Adrenal gland (tissue), 12 donors: ENCODE data around the gene ARHGDIA. TPM values are rescaled to one million over a fixed set of nuclear protein-coding genes. Genes with fewer than 3 reads are reported as not detected.

Experiments used
- DNase-seq, 7 donors: peaks; one replicate each; pipeline ENCODE4 v3.0.0-alpha.2; 2019 to 2020
- H3K27ac ChIP-seq, 5 donors: fragments of 200-600 bp; sonication (generic) in 4 of 5; 1 replicate in 3 of 5; 2 replicates in 2 of 5; pipeline versions ENCODE4 v1.5.1 to v1.8.0; 2016 to 2020; ENCODE audit warnings: mild to moderate bottlenecking in 1 of 5
- H3K27me3 ChIP-seq: fragments of 200-600 bp; 2 replicates; pipeline ENCODE4 v1.8.0; 2021
- H3K36me3 ChIP-seq, 2 donors: fragments of 200-600 bp; replicated peaks in 1 of 2; 1 replicate in 1 of 2; 2 replicates in 1 of 2; pipeline versions ENCODE4 v1.5.1 to v1.8.0; 2018 to 2022
- H3K4me1 ChIP-seq, 2 donors: fragments of 200-600 bp; replicated peaks in 1 of 2; 1 replicate in 1 of 2; 2 replicates in 1 of 2; pipeline versions ENCODE4 v1.5.1 to v1.8.0; 2018 to 2021
- H3K4me3 ChIP-seq, 4 donors: fragments of 200-600 bp; sonication (generic) in 3 of 4; one replicate each; pipeline ENCODE4 v1.5.1; 2016 to 2018
- H3K9me3 ChIP-seq, 3 donors: fragments of 200-600 bp; sonication (generic) in 1 of 3; replicated peaks in 1 of 3; 1 replicate in 2 of 3; 2 replicates in 1 of 3; pipeline versions ENCODE4 v1.5.1 to v1.8.0; 2016 to 2021
- CTCF ChIP-seq, 6 experiments: fragments of 450-650 bp in 4 of 6; fragments of 200-600 bp in 2 of 6; sonication (generic) in 1 of 6; IDR thresholded peaks; 1 replicate in 5 of 6; 2 replicates in 1 of 6; pipeline versions ENCODE4 v1.5.1 to v1.8.0; 2016 to 2021; ENCODE audit warnings: antibody characterized with exemption in 6 of 6, mild to moderate bottlenecking in 2 of 6, moderate library complexity in 1 of 6
- POLR2A ChIP-seq, 2 donors: fragments of 450-650 bp; IDR thresholded peaks; one replicate each; pipeline ENCODE4 v1.6.1; 2017; ENCODE audit warnings: antibody characterized with exemption in 2 of 2, mild to moderate bottlenecking in 2 of 2, moderate library complexity in 1 of 2
- WGBS, 4 donors: extraction: QIAGEN DNeasy Blood & Tissue Kit in 2 of 4; methylation state at CpG; one replicate each; pipeline versions ENCODE4 v1.1.5 to v1.1.7; 2013 to 2017; 5-methylcytosine and 5-hydroxymethylcytosine counted together
- intact Hi-C, 2 donors: fragments of 100-400 bp; cut with DNase I; formaldehyde crosslinking; loops; one replicate each; pipeline versions ENCODE4 v1.14.1 to v1.15.0; 2022 to 2023
- polyA plus RNA-seq, 3 donors: library from polyadenylated mRNA; stranded (reverse); fragments of 200-250 nt in 2 of 3; fragments of 350-450 nt in 1 of 3; fragmentation: Illumina TruSeq in 1 of 3; extraction: RNeasy Lipid Tissue Mini Kit (QIAGEN cat#74804) in 1 of 3; gene quantifications; one replicate each; pipeline ENCODE4 v1.2.3, GENCODE V29; 2013 to 2014
- total RNA-seq, 9 donors: library from RNA; depleted of rRNA in 4 of 9; stranded (reverse); fragments of >200 nt in 4 of 9; fragments of 120-200 nt in 1 of 9; fragmentation: NEBNext Ultra II Directional in 1 of 9; extraction: Animal tissue kit (Norgen Biotek cat#: 25700) in 1 of 9; gene quantifications; one replicate each; pipeline versions ENCODE4 v1.1.0 to v1.2.4, GENCODE V29; 2013 to 2023
- donor health status: healthy with polysubstance abuse.
- donor health status: Bipolar disorder and iron deficiency.
- donor health status: DM: yes; HTN: yes; CAD: no.
- donor health status: DM: no; HTN: no; CAD: no.
- donor health status: DM: no; HTN: no; CAD: no.
- donor health status: DM: yes; HTN: yes; CAD: no.

ARHGDIA gene
- total and polyA plus RNA-seq, 12 donors, result 123 to 491 (median 227) TPM

DNA sequence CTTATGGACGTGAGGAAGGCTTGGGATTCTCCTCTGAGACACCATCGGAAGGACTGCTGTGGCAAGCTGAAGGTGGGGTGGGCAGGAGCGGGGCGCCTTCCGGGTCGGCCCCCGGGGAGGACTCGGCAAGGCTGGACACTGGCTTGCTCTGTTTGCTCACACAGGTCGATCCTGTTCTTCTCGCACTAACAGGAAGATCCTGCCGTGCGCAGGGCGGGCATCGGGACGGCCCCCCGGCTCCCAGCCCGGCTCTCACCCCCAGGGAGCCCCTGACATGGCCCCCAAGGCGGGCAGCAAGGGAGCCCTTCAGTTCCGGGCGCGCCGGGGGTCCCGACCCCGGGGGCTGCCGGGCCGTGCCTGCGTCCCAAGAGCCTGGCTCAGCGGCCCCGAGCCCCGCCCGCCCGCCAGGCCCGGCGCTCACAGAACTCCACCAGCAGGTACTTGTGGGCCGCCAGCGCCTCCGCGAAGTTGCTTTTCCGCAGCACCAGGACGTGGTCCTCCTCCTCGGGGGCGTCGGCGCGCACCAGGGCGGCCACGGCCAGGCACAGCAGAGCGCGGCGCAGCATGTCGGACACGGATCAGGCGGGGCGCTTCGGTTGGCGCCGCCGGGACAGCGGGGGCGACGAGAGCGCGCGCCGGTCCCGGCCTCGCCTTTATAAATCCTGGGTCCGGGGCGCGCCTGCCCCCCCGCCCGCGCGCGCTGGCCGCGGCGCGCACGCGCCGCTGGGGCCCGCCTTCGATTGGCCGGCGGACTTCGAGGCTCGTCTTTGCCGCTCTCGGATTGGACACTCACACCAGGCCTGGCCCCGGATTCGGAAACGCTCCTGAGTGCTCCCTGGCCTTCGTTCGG, 11.0 kb downstream of the ARHGDIA start, which contains the start of gene P4HB:
Gene P4HB, minus strand, starts transcription at position 630 of the 850 bp plus-strand sequence. Its CDS starts 64 bp downstream, at position 566.
- intact Hi-C loops, result loop anchor here in 1 of 2 donors (5.0 kb wide), 1 partner anchor 38 kb away; no protein-coding TSS in a partner anchor
- Histone ChIP-seq H3K27ac (peak within 1 kb of the TSS; percentile 95 to 100 (median 98)), H3K4me1 (peaks cover 24 to 57% of the 10 kb centered on the region in 2 donors), H3K27me3 (no peaks in the 10 kb centered on the region), H3K36me3 (peaks cover 0 to 37% of the 10 kb centered on the region in 2 donors), H3K4me3 (peak within 1 kb of the TSS; percentile 53 to 98 (median 82)), H3K9me3 (no peaks in the 10 kb centered on the region)
- no peak for TF ChIP-seq CTCF (IDR thresholded peaks at IDR 0.05)
- TF ChIP-seq POLR2A (IDR thresholded peaks at IDR 0.05), result peak; percentile 87 to 95
- WGBS, 4 donors, result 0 to 1% (median 0%) methylated on average over 8 to 95 of the region's 95 CpGs
- DNase-seq, result peak in 4 of 7 donors; percentile 45 to 56 (median 50)

GRCh38 chr17:81858967-81859905, 11.9 kb downstream of the ARHGDIA start:
- H3K36me3 ChIP-seq, result peaks cover 0 to 46% of the 10 kb centered on the region in 2 donors
- intact Hi-C loops, result loop anchor here in 1 of 2 donors (5.0 kb wide), 1 partner anchor 37 kb away; no protein-coding TSS in a partner anchor

DNA sequence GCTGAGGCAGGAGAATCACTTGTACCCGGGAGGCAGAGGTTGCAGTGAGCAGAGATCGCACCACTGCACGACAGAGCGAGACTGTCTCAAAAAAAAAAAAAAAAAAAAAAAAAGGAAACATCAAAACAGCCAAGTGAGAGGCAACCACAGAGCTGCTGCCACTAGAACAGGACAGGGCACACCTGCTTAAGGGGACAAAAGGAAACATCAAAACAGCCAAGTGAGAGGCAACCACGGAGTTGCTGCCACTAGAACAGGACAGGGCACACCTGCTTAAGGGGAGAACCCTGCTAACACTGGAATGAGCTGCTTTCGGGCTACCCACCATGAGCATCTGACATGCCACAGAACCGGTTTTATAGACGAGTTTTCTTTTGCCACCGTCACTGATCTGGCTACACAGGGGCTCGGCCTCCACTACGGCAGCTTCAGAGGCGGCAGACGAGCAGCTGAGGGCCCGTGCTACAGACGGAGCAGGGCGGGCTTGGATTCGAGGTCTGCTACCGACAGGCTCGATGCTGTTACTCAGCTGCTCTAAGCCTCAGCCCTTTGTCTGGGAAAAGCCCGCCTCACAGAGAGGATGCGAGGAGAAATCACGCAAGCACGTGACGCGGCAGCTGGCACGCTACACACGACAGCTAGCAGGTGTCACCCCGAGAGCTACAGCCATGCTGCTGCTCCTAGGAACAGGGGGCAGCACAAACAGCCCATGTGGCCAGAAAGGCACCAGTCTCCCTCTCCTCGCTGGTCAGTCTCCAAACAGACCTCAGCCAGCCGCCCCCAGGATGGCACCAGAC, 12.8 kb downstream of the ARHGDIA start:
- H3K4me3 ChIP-seq, result peak overlapping the region in 1 of 4 donors; percentile 83

More at GRCh38 chr17:81858967-81859905, 11.9 kb downstream of the ARHGDIA start:
- Histone ChIP-seq H3K9me3 (no peaks in the 10 kb centered on the region), H3K4me1 (peaks cover 24 to 62% of the 10 kb centered on the region in 2 donors), H3K27me3 (no peaks in the 10 kb centered on the region), H3K4me3 (peak overlapping the region; percentile 53 to 98 (median 78)), H3K27ac (peak overlapping the region; percentile 75 to 98 (median 93))
- 27 to 43% (median 40%) methylated on average over 13 to 23 of the region's 23 CpGs for WGBS, 4 donors
- TF ChIP-seq CTCF (IDR thresholded peaks at IDR 0.05), result no peak
- peak in 1 of 2 donors; percentile 63 for TF ChIP-seq POLR2A (IDR thresholded peaks at IDR 0.05)
- peak in 5 of 7 donors; percentile 42 to 82 (median 65) for DNase-seq

More for the DNA sequence above, 12.8 kb downstream of the ARHGDIA start:
- peak in 4 of 7 donors; percentile 40 to 64 (median 54) for DNase-seq
- Histone ChIP-seq H3K9me3 (no peaks in the 10 kb centered on the region), H3K27ac (peak overlapping the region in 4 of 5 donors; percentile 93 to 98 (median 94)), H3K4me1 (peaks cover 24 to 62% of the 10 kb centered on the region in 2 donors), H3K36me3 (peaks cover 0 to 54% of the 10 kb centered on the region in 2 donors), H3K27me3 (no peaks in the 10 kb centered on the region)
- no peak for TF ChIP-seq CTCF (IDR thresholded peaks at IDR 0.05)
- TF ChIP-seq POLR2A (IDR thresholded peaks at IDR 0.05), result no peak
- WGBS, 4 donors, result 68 to 77% (median 69%) methylated on average over 19 to 30 of the region's 30 CpGs
- intact Hi-C loops, result loop anchor here in 1 of 2 donors (5.0 kb wide), 1 partner anchor 36 kb away; no protein-coding TSS in a partner anchor
